Measurements from ENCODE around the gene NUBP2. TPM values are rescaled to one million over a fixed set of nuclear protein-coding genes. Genes with fewer than 3 reads are reported as not detected.

NUBP2 gene
- total and polyA plus RNA-seq, 10 of the 15 experiments (the other 5 are each of a cell fraction or from before 2014, with no cell fraction given): 1.9 to 129 (median 51.7) TPM

GRCh38 chr16:1770328-1771187 is 12.2 kb upstream of the NUBP2 start (continued):
- TF ChIP-seq ZBTB4 (CRISPR knock-in tag; IDR thresholded peaks at IDR 0.05) (no peak), SIN3A (IDR thresholded peaks at IDR 0.05; ENCODE audit: low read depth, low read length) (no peak), SKIL (IDR thresholded peaks at IDR 0.05; ENCODE audit: low read depth, poor library complexity, severe bottlenecking) (no peak), ZSCAN29 (IDR thresholded peaks at IDR 0.05) (no peak), IRF5 (IDR thresholded peaks at IDR 0.05; ENCODE audit: borderline replicate concordance) (no peak), SMC3 (IDR thresholded peaks at IDR 0.05; ENCODE audit: borderline replicate concordance, low read length) (no peak), BCLAF1 (IDR thresholded peaks at IDR 0.05) (no peak), SRF (IDR thresholded peaks at IDR 0.05; ENCODE audit: low read depth in 2 of 2, low read length in 2 of 2) (no peak), HCFC1 (IDR thresholded peaks at IDR 0.05; ENCODE audit: low read length) (no peak), TBL1XR1 (IDR thresholded peaks at IDR 0.05; ENCODE audit: low read depth, low read length) (no peak), FOS (IDR thresholded peaks at IDR 0.05; ENCODE audit: borderline replicate concordance, extremely low read depth, insufficient read length) (no peak), ZZZ3 (IDR thresholded peaks at IDR 0.05; ENCODE audit: control insufficient read depth, insufficient read length, low read depth) (no peak), ELK1 (IDR thresholded peaks at IDR 0.05; ENCODE audit: low read depth, low read length) (no peak), CBX3 (IDR thresholded peaks at IDR 0.05; ENCODE audit: borderline replicate concordance, low read depth) (no peak), BHLHE40 (IDR thresholded peaks at IDR 0.05; ENCODE audit: borderline replicate concordance in 1 of 2, low read depth in 2 of 2, low read length in 1 of 2) (peak; percentile 39 to 71; a peak in 3 of 4 replicates), BRCA1 (IDR thresholded peaks at IDR 0.05; ENCODE audit: low read depth, low read length) (no peak), MXI1 (IDR thresholded peaks at IDR 0.05; ENCODE audit: low read depth, low read length) (no peak; the same call in 1 of the 2 replicates), KAT2A (conservative IDR thresholded peaks at IDR 0.05; ENCODE audit: control insufficient read depth, low read depth, low read length) (no peak)
